Duodenal mucosa (tissue), 2 donors: ENCODE results near the gene FRMD3.

Experiments used
- H3K27ac ChIP-seq: one replicate; pipeline ENCODE4 v1.7.0; 2013; ENCODE audit warnings: low read depth, low read length
- H3K27me3 ChIP-seq, 2 donors: one replicate each; pipeline ENCODE4 v1.7.0; 2013; ENCODE audit warnings: low read length in 2 of 2, control low read depth in 1 of 2; ENCODE audit not compliant: insufficient read depth in 2 of 2, control insufficient read depth in 1 of 2
- H3K36me3 ChIP-seq, 2 donors: one replicate each; pipeline ENCODE4 v1.7.0; 2013; ENCODE audit warnings: low read length in 2 of 2, control low read depth in 1 of 2; ENCODE audit not compliant: insufficient read depth in 2 of 2, control insufficient read depth in 1 of 2
- H3K4me1 ChIP-seq, 2 donors: one replicate each; pipeline ENCODE4 v1.7.0; 2013; ENCODE audit warnings: low read length in 2 of 2, control low read depth in 1 of 2; ENCODE audit not compliant: insufficient read depth in 2 of 2, control insufficient read depth in 1 of 2
- H3K4me3 ChIP-seq, 2 donors: one replicate each; pipeline ENCODE4 v1.7.0; 2013; ENCODE audit warnings: low read length in 2 of 2, low read depth in 1 of 2
- H3K9ac ChIP-seq, 2 donors: one replicate each; pipeline ENCODE4 v1.7.0; 2013; ENCODE audit warnings: low read length in 2 of 2, low read depth in 1 of 2
- H3K9me3 ChIP-seq, 2 donors: one replicate each; pipeline ENCODE4 v1.7.0; 2013; ENCODE audit warnings: low read length in 2 of 2, control low read depth in 1 of 2; ENCODE audit not compliant: control insufficient read depth in 1 of 2

Gene FRMD3

DNA sequence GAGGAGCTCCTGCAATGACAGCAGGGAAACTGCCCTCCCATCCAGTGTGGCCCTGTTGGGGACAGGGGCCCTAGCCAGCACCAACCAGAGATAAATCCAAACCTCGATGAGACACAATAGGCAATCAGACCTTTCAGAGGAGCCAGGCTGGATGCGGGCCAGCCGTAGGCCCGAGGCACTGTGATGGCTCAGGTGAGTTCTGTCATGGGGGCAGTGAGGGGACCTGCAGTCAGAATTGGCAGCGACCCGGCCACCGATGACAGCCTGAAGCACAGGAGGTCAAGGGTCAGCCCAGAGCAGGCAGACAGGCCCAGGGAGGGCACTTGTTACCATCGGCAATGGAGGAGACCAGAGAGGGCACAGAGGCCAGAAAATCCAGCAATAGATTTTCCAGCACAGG is 90.8 kb downstream of the FRMD3 start:
- H3K36me3 ChIP-seq: no peaks in the 10 kb centered on the region
- no peaks in the 10 kb centered on the region for H3K9me3 ChIP-seq
- H3K27ac ChIP-seq: no peak overlapping the region
- H3K9ac ChIP-seq: no peak overlapping the region
- H3K27me3 ChIP-seq: no peaks in the 10 kb centered on the region
- no peak overlapping the region for H3K4me3 ChIP-seq
- no peaks in the 10 kb centered on the region for H3K4me1 ChIP-seq

DNA sequence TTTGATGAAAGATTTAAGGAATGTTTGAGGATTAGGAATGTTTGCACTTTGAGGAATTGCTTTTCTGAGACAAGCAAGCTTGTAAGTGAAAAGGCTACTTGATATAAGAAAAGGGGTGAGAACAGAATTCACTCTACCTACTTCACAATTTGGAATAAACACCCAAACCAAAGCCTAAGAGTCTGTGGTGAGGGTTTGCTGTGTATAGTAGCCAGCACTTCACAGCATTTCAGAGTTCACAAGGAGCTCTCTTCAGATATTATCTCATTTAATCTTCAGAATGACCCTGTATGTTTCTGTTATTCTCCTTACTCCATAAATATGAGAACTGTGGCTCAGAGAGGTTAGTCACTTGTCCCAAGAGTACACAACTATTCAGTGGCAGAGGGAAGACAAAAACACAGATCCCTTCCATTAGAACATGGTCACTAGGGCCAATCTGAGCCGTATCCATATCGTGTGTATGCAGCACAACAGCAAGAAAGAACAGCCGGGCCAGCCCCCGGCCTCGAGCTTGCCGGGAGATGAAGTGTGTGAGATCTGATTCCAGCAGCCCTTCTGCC is 92.4 kb downstream of the FRMD3 start:
- no peaks in the 10 kb centered on the region for H3K36me3 ChIP-seq
- no peak overlapping the region for H3K27ac ChIP-seq
- no peak overlapping the region for H3K9ac ChIP-seq
- H3K4me3 ChIP-seq: no peak overlapping the region
- H3K4me1 ChIP-seq: no peaks in the 10 kb centered on the region
- no peaks in the 10 kb centered on the region for H3K27me3 ChIP-seq
- no peaks in the 10 kb centered on the region for H3K9me3 ChIP-seq

DNA sequence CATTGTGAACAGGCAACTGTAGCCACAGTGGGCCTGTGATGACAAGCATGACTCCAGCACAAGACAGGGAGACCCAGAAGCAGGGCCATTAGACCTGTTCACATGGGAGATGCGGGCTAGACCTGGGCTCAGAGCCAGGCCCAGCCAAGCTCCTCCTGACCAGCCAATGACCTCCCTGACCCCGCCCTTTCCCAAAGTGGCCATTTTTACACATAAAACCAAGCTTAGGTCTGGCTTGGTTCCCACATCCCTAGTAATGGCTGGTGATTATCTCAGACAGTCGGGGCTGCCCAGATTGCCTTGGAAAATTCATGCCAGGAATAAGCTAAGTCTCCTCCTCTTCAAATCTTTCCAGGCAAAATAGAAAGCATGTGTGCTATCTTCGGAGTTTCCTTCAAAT is 94.1 kb downstream of the FRMD3 start:
- no peaks in the 10 kb centered on the region for H3K36me3 ChIP-seq
- no peak overlapping the region for H3K4me3 ChIP-seq
- H3K9ac ChIP-seq: no peak overlapping the region
- no peaks in the 10 kb centered on the region for H3K27me3 ChIP-seq
- no peak overlapping the region for H3K27ac ChIP-seq
- no peaks in the 10 kb centered on the region for H3K4me1 ChIP-seq
- H3K9me3 ChIP-seq: no peaks in the 10 kb centered on the region

DNA sequence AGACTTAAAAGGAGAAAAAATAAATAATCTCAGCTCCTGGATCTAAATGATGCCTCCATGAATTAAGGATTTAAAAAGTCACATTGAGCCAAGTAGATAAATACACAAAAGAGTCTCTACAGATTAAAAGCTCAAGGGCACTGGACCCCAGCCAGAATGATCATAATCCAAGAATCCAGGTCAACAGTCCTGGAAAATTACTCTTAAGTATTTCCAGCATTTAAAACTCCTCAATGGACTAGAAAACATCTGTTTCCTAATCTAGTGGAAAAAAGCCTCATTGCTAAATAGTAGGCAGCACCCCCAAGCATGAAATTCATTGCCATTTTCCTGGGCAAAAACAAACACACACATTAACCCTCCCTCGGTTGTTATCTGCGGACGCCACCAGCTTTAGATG is 96.8 kb downstream of the FRMD3 start:
- H3K4me3 ChIP-seq: no peak overlapping the region
- H3K36me3 ChIP-seq: no peaks in the 10 kb centered on the region
- H3K9me3 ChIP-seq: no peaks in the 10 kb centered on the region
- H3K4me1 ChIP-seq: no peaks in the 10 kb centered on the region
- H3K27ac ChIP-seq: no peak overlapping the region
- H3K27me3 ChIP-seq: no peaks in the 10 kb centered on the region
- no peak overlapping the region for H3K9ac ChIP-seq

DNA sequence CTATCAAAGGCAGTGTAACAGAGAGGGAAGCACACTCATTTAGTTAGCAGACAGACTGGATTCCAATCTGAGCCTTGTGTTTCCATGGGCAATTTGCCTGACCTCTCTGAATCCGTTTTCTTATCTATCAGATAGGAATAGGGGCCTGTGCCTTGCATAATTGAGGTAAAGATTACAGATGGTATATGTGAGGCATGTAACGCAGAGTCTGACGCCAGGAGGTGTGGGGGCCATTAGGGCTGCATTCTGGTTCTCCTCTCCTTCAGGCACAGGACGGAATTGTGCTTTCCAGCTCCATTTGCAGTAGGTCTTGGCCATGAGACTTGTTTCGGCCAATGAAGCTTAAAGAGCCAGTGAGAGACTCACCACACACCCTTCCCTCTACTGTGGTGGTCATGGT is 97.6 kb downstream of the FRMD3 start:
- Histone ChIP-seq H3K36me3 (no peaks in the 10 kb centered on the region), H3K27ac (no peak overlapping the region), H3K27me3 (no peaks in the 10 kb centered on the region), H3K4me3 (no peak overlapping the region), H3K9me3 (no peaks in the 10 kb centered on the region), H3K9ac (no peak overlapping the region), H3K4me1 (no peaks in the 10 kb centered on the region)

DNA sequence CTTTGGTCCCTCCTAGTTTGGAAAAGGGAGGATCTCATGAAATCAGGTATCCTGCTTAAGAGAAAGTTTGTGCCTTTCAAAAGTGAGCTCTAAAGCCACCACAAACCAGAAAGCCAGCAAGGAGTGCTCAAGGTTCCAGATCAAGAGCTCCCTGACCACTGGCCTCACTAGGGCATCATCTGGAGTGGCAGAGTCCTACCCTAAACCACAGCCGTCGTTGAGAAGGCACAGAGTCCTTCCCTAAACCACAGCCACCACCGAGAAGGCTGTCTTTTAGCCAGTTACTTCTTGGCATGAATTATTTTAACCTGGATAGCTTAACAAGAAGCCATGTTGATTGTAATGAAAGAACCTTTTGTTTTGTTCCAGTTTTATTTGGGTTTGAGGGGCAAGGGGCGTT is 102.9 kb downstream of the FRMD3 start:
- Histone ChIP-seq H3K36me3 (no peaks in the 10 kb centered on the region), H3K9ac (no peak overlapping the region), H3K4me1 (peaks cover 12 to 13% of the 10 kb centered on the region in 2 donors), H3K9me3 (no peaks in the 10 kb centered on the region), H3K4me3 (no peak overlapping the region), H3K27me3 (no peaks in the 10 kb centered on the region), H3K27ac (no peak overlapping the region)

DNA sequence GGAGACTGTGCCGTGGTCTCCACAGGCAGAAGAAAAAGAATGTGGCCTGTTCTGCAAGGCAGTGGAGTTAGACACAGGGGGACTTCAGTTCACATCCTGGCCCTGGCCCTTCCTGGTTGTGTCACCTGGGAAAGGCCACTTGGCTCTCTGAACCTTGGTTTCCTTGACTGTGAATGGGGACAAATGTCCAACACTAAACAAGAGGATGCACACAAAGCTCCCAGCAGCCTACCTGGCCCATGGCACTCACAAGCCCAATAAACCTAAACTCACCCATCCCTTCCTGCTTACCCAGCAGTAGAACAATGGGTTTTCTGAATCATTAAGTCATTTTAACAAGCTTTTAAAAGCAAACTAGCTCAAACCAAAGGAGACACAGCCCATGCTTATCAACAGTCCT is 103.9 kb downstream of the FRMD3 start:
- no peaks in the 10 kb centered on the region for H3K9me3 ChIP-seq
- peaks cover 12 to 13% of the 10 kb centered on the region in 2 donors for H3K4me1 ChIP-seq
- no peaks in the 10 kb centered on the region for H3K27me3 ChIP-seq
- no peak overlapping the region for H3K9ac ChIP-seq
- no peak overlapping the region for H3K27ac ChIP-seq
- H3K36me3 ChIP-seq: no peaks in the 10 kb centered on the region
- H3K4me3 ChIP-seq: no peak overlapping the region

DNA sequence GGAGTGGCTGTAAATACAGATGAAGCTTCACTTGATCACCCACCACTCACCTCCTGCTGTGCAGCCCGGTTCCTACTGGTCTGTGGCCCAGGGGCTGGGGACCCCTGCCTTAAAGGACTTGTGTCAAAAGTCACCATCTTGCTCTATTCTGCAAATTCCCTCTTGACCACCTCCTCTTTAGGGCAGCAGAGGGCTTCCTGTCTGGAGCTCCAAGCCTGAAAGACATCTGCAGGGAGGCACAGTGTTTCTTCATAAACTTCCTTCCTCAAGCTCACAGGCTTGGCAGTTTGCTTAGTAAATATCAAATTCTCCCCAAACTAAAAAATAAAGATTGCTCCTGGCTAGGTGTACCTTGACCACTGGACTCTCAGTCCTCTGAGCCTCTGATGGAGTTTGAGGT is 104.4 kb downstream of the FRMD3 start:
- Histone ChIP-seq H3K9ac (no peak overlapping the region), H3K36me3 (no peaks in the 10 kb centered on the region), H3K27ac (no peak overlapping the region), H3K9me3 (no peaks in the 10 kb centered on the region), H3K27me3 (no peaks in the 10 kb centered on the region), H3K4me1 (peaks cover 12 to 13% of the 10 kb centered on the region in 2 donors), H3K4me3 (no peak overlapping the region)

DNA sequence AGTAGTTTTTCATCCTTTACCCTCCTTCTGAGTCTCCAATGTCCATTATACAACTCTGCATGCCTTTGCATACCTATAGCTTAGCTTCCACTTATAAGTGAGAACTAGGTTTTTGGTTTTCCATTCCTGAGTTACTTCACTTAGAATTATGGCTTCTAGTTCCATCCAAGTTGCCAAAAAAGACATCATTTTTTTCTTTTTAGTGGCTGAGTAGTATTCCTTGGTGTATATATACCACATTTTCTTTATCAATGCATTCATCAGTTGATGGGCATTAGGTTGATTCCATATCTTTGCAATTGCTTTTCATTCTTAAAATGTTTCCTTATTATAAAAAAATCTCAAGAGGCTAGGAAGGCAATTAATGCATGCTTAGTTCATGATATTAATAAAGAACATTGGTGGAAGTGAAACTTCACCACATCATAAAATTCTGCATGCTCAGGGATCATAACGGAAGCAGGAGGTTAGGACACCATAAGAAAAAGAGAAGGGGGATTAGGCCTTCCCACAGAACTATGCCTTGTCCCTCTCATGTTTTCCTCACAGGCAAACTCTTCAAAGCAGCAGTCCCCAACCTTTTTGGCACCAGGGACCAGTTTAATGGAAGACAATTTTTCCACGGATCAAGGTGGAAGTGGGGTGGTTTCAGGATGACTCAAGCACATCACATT is 105.2 kb downstream of the FRMD3 start:
- H3K27ac ChIP-seq: no peak overlapping the region
- no peak overlapping the region for H3K9ac ChIP-seq
- H3K4me1 ChIP-seq: peaks cover 12 to 13% of the 10 kb centered on the region in 2 donors
- no peaks in the 10 kb centered on the region for H3K27me3 ChIP-seq
- no peaks in the 10 kb centered on the region for H3K9me3 ChIP-seq
- no peaks in the 10 kb centered on the region for H3K36me3 ChIP-seq
- no peak overlapping the region for H3K4me3 ChIP-seq

DNA sequence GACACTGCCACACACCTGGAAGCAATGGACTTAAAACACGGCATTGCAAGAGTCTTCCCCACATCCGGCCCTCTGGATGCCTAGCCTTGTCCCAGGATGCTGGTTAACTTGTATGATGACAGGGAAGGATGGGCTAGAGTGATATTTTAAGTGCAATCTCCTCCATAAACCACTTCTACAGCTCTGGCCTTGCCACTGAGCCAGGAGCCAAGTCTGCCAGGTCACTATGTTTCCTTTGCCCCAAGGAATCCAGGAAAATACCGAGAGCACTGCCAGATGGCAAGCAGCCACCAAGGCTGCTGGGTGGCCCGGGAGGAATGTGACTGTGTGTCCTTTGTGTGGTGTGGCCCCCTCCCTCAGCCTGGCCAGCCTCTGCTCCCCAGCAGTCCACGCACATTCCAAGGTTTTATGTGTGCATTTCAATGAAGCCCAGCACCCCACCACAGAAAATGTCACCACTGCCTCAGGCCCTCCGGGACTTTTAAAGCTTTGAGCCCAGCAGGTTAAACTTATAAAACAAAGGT is 106.0 kb downstream of the FRMD3 start:
- H3K27me3 ChIP-seq: no peaks in the 10 kb centered on the region
- peak overlapping the region in 1 of 2 donors; percentile 29 for H3K4me3 ChIP-seq
- H3K9me3 ChIP-seq: no peaks in the 10 kb centered on the region
- H3K36me3 ChIP-seq: no peaks in the 10 kb centered on the region
- H3K9ac ChIP-seq: no peak overlapping the region
- H3K27ac ChIP-seq: no peak overlapping the region
- H3K4me1 ChIP-seq: peaks cover 12 to 13% of the 10 kb centered on the region in 2 donors
